ENCODE results near the gene DNAJC18.
"Not testable (repeated sequence)": the region's sequence is repeated elsewhere in the genome, so short reads cannot be mapped to it uniquely, and the experiment has no call there.

The DNAJC18 gene

DNA sequence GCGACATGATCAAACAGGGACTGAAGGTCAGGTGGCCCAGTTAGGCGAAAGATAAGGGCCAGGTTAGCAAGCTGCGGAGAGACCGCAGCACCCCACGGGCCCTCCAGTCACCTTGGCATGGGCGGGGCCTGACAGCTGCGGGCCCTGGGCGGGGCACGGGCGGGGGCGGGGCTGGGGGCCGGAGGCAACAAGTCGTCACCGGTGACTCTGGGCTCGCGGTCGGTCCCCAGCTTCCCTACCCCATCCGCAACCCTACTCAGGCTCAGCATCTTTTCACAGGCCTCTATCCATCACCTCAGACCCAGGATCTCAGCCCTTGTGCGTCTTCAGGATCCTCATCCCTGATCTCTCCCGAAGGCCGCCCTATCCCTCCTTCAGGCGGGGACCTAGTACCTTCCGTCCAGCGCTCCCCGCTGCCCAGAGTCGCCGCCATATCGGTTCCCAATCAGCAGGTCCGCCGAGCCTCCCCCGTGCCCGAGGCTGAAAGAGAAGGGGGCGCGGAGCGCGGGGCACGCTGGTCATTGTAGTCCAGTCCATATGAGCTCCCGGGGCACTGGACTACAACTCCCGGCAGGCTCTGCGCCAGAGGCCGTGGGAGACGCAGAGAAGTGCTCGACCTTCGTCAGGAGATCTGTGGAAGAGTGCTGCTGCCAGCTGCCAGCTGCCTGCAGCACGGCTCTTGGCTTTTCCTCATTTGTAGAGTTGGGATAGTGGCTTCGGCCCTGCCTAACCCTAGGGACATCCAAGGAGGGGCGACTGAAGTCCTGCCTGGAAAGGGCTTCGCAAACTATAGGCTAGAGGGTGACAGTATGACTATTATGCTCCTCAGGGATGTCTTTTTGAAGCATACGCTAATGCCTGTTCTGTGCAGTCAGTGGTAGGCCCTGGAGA is at the start of gene DNAJC18:
TSS of gene DNAJC18 (minus strand) at position 513 of the 891 bp plus-strand sequence. CDS start at position 433, 80 bp downstream.
- peak within 1 kb of the TSS; percentile 72 for H3K4me3 ChIP-seq (ENCODE audit: low read depth, low read length)
- TF ChIP-seq, protein P1, sequence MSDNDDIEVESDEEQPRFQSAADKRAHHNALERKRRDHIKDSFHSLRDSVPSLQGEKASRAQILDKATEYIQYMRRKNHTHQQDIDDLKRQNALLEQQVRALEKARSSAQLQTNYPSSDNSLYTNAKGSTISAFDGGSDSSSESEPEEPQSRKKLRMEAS (IDR thresholded peaks at IDR 0.05; ENCODE audit: low read depth, low read length) = no peak
- TF ChIP-seq POLR2A (IDR thresholded peaks at IDR 0.05; ENCODE audit: extremely low read depth, insufficient read length) (no peak), MYC (IDR thresholded peaks at IDR 0.05; ENCODE audit: low read depth, low read length) (no peak)
- TF ChIP-seq, protein P2, sequence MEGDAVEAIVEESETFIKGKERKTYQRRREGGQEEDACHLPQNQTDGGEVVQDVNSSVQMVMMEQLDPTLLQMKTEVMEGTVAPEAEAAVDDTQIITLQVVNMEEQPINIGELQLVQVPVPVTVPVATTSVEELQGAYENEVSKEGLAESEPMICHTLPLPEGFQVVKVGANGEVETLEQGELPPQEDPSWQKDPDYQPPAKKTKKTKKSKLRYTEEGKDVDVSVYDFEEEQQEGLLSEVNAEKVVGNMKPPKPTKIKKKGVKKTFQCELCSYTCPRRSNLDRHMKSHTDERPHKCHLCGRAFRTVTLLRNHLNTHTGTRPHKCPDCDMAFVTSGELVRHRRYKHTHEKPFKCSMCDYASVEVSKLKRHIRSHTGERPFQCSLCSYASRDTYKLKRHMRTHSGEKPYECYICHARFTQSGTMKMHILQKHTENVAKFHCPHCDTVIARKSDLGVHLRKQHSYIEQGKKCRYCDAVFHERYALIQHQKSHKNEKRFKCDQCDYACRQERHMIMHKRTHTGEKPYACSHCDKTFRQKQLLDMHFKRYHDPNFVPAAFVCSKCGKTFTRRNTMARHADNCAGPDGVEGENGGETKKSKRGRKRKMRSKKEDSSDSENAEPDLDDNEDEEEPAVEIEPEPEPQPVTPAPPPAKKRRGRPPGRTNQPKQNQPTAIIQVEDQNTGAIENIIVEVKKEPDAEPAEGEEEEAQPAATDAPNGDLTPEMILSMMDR (IDR thresholded peaks at IDR 0.05; ENCODE audit: low read depth, low read length) = no peak
- DNase-seq (ENCODE audit: low read depth) = peak; percentile 82

DNA sequence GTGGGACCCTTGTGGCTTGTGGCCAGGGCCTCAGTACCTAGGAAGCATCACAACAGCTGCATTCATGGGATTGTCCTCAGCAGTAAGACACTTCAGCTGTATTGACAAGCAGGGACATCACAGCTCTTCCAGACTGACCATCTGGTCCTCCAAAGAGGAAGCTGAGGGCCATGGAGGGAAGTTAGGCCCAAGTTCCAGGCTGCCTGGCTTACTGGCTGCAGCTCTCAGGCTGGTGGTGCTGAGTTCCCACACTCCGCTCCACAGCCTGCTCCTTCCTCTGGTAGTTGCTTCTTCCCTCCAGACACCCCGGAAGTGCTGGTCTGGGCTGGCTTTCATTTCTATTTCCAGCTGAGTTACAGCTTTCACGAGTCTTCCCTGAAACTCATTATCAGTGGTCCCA is 48.9 kb upstream of the DNAJC18 start:
- DNase-seq (ENCODE audit: low read depth) = peak; percentile 40
- TF ChIP-seq, protein P2 (IDR thresholded peaks at IDR 0.05; ENCODE audit: low read depth, low read length) = no peak
- TF ChIP-seq, protein P1 (IDR thresholded peaks at IDR 0.05; ENCODE audit: low read depth, low read length) = no peak
- TF ChIP-seq POLR2A (IDR thresholded peaks at IDR 0.05; ENCODE audit: extremely low read depth, insufficient read length) = no peak
- TF ChIP-seq MYC (IDR thresholded peaks at IDR 0.05; ENCODE audit: low read depth, low read length) = no peak
- H3K4me3 ChIP-seq (ENCODE audit: low read depth, low read length) = no peak overlapping the region

DNA sequence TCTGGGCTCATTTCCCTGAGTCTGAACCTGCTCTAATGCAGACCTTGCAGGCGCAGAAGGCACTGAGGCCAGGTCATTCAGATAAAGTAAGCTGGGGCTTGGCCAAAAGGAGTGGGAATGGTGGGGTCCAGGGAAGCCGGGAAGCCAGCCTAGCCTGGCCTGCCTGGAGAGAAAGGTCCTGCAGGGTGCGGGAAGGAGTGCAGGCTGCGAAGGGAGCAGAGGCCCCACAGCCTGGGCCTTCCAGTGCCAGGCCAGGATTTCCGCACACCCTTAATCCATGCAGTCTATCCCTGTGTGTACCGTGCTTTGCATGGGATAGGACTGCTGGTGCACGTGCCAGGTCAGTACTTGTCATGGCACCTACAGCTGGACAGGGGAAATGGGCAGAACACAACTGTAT is 46.9 kb upstream of the DNAJC18 start:
- TF ChIP-seq, protein P2 (IDR thresholded peaks at IDR 0.05; ENCODE audit: low read depth, low read length) = no peak
- TF ChIP-seq MYC (IDR thresholded peaks at IDR 0.05; ENCODE audit: low read depth, low read length) (no peak), POLR2A (IDR thresholded peaks at IDR 0.05; ENCODE audit: extremely low read depth, insufficient read length) (no peak)
- TF ChIP-seq, protein P1 (IDR thresholded peaks at IDR 0.05; ENCODE audit: low read depth, low read length) = no peak
- no peak overlapping the region for H3K4me3 ChIP-seq (ENCODE audit: low read depth, low read length)
- DNase-seq (ENCODE audit: low read depth) = no peak

DNA sequence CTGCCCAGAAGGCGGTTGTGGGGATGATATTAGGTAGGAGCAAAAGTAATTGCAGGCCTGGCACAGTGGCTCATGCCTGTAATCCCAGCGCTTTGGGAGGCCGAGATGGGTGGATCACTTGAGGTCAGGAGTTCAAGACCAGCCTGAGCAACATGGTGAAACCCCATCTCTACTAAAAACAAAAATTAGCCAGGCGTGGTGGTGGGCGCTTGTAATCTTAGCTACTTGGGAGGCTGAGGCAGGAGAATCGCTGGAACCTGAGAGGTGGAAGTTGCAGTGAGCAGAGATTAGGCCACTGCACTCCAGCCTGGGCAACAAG is 43.5 kb upstream of the DNAJC18 start:
- H3K4me3 ChIP-seq (ENCODE audit: low read depth, low read length) = peak overlapping the region; percentile 75
- not testable (repeated sequence) for DNase-seq (ENCODE audit: low read depth)

DNA sequence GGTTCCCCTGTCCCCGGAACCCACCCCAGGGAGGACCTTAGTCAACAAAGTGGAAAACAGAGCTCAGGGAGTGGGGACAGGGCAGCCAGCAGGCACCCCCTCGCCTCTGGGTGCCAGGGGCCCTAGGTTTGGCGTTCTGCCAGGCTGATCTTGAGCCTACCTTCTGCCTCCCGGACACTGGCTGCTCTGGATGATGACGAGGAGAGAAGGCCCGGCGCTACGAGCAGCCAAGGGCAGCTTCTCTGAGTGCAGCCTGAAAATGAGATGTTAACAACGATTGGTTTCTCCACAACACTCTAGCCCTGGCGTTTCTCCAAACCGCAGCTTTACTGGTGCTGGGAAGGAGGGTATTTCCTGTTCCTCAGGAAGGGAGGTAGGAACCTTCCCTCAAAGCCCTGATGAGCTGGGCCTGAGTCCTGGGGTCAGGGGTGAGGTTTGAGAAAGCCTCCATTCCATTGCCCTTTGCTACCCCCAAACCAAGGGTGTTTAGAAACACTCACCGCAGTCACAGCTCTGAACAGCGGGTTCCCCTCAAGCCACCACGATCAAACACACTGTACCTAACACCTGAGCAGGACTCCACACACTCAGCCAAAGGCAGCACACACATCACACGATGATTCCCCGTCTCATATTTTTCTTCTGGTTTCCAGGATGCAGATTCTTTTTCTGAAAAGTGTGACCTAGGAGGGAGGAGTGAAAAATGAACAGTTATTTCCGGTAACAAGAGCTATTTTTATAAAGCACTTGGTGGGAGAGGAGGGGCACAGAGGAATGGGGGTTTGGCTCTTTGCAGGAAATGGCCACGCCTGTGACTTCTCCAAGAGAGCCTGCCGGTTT is 42.9 kb upstream of the DNAJC18 start, which contains the start of gene STING1:
TSS of gene STING1 (minus strand) at position 709 of the 840 bp plus-strand sequence. CDS start 1,054 bp downstream, outside the sequence.
- TF ChIP-seq, protein P2 (IDR thresholded peaks at IDR 0.05; ENCODE audit: low read depth, low read length) = no peak
- TF ChIP-seq, protein P1 (IDR thresholded peaks at IDR 0.05; ENCODE audit: low read depth, low read length) = peak; percentile 3
- TF ChIP-seq MYC (IDR thresholded peaks at IDR 0.05; ENCODE audit: low read depth, low read length) (no peak), POLR2A (IDR thresholded peaks at IDR 0.05; ENCODE audit: extremely low read depth, insufficient read length) (no peak)
- peak; percentile 98 for DNase-seq (ENCODE audit: low read depth)
- peak within 1 kb of the TSS; percentile 75 for H3K4me3 ChIP-seq (ENCODE audit: low read depth, low read length)

- DNase-seq (ENCODE audit: low read depth) = peak; percentile 66
- TF ChIP-seq MYC (IDR thresholded peaks at IDR 0.05; ENCODE audit: low read depth, low read length) (0 out of 2 replicates have a peak, but pooled peaks have one; percentile 3), POLR2A (IDR thresholded peaks at IDR 0.05; ENCODE audit: extremely low read depth, insufficient read length) (no peak)
- TF ChIP-seq, protein P2 (IDR thresholded peaks at IDR 0.05; ENCODE audit: low read depth, low read length) = peak; percentile 29
- TF ChIP-seq, protein P1 (IDR thresholded peaks at IDR 0.05; ENCODE audit: low read depth, low read length) = no peak
- peak overlapping the region; percentile 75 for H3K4me3 ChIP-seq (ENCODE audit: low read depth, low read length)
Measured at GRCh38 chr5:139481580-139482049, 42.3 kb upstream of the DNAJC18 start.
